ENCODE data around the gene CELF2. TPM values are rescaled to one million over a fixed set of nuclear protein-coding genes. Genes with fewer than 3 reads are reported as not detected.
A peak's percentile ranks its signal among the peaks of the same experiment; 100 is the strongest.

Gene CELF2
- total RNA-seq, 1 donor, result 201 TPM

- no peak for DNase-seq (ENCODE audit: low read depth in 2 of 3, low spot score in 2 of 3)
Observed at GRCh38 chr10:11212288-11213085, 194.8 kb downstream of the CELF2 start.

DNA sequence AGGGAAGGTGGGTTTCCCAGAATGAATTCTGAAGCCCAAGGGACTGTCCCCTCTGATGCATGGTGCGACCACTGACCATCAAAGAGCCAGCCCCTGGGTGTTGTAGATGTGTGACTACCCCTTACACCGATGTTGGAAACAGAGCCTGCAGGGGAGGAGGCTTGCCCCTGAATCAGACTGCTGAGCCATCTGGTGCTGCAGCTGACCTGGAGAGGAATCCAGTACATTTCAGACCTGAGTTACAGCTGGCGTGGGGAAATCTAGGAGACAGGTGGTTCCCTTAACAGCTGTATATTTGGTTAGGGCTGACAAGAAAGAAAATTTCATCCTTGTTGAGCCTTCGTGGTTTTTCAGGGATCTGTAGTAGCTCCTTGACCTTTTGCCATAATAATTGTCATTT is 195.5 kb downstream of the CELF2 start:
- no peak for DNase-seq (ENCODE audit: low read depth in 2 of 3, low spot score in 2 of 3)

DNA sequence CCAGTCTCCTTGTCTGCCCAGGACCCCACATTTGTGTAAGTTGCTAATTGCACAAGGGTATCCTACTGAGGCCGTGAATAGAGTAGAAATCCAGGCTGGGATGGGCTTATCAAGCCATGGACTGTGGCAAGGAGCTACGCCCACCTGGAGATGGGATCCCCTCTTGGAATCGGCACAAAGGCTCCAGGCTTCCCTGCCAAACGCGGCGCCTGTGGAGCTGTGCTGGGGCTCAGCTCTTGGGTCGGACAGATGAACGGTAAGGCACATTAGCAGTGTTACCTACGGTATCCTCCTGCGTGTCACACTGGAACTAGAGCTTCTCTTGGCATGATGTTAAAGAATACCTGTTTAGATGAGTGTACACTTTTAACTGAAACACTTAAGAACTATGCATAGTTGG is 196.7 kb downstream of the CELF2 start:
- no peak for DNase-seq (ENCODE audit: low read depth in 2 of 3, low spot score in 2 of 3)

GRCh38 chr10:11215471-11215870 is 197.8 kb downstream of the CELF2 start:
- DNase-seq (ENCODE audit: low read depth in 2 of 3, low spot score in 2 of 3), result peak in 1 of 3 donors; percentile 47

DNA sequence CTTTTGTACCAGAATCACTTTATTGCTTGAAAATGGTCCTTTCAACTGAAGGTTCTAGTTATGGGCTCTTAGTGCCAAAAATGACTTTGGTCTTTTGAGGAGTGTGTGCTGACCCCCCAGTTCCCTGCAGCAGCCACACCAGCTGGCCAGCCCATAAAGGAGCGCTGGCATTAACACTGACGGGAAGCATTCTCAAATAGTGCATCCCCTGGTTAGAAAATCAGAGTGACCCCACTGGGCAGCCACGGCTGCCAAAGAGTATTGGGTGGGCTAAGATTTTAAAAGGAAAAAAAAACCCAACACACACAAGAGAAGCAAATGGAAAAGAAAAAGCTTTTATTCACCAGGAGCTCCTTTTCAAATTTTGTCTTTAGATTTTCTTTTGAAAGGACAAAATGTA is 199.8 kb downstream of the CELF2 start:
- DNase-seq (ENCODE audit: low read depth in 2 of 3, low spot score in 2 of 3), result no peak

- DNase-seq (ENCODE audit: low read depth in 2 of 3, low spot score in 2 of 3), result no peak
Observed at GRCh38 chr10:11218395-11218794, 200.7 kb downstream of the CELF2 start.

- no peak for DNase-seq (ENCODE audit: low read depth in 2 of 3, low spot score in 2 of 3)
Observed at GRCh38 chr10:11219431-11219830, 201.8 kb downstream of the CELF2 start.

DNA sequence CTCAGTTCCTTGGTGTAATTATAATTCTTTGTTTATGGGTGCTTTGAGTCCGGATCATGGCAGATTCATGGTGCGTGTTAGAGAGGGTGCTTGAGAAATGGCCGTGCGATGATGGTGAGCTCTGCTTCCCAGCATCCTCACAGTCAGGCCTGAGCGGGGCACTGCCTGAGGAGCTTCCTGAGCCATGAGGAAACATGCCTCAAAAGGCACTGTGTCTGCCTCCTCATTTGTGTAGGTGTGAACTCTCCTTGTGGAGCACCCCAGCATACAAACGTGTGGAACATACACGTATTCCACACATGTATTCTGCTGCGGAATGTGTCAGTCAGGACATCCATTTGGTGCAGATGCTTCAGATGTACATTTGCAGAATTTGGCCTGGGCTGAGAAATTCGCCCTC is 205.4 kb downstream of the CELF2 start:
- DNase-seq (ENCODE audit: low read depth in 2 of 3, low spot score in 2 of 3), result no peak

- no peak for DNase-seq (ENCODE audit: low read depth in 2 of 3, low spot score in 2 of 3)
Observed at GRCh38 chr10:11223507-11224140, 206.0 kb downstream of the CELF2 start.

DNA sequence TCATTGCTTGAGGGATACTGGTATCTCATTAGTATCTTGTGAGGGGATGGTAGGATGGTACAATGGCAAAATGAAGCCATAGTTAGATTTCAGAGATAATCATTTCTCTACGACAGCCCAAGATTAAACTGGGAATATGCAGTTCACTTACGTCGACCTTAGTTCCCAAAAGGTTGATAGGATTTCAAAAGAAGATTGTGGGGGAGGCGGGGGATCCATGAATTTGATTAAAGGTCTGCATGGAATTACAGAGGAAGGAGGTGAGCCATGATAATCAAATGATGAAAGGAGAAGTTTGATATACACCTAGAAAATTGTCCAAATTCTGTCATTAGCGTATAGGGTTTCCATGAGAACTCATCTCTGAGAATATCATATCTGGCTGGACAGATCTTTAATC is 206.6 kb downstream of the CELF2 start:
- DNase-seq (ENCODE audit: low read depth in 2 of 3, low spot score in 2 of 3), result no peak

GRCh38 chr10:11224792-11225416 is 207.2 kb downstream of the CELF2 start:
- no peak for DNase-seq (ENCODE audit: low read depth in 2 of 3, low spot score in 2 of 3)

DNA sequence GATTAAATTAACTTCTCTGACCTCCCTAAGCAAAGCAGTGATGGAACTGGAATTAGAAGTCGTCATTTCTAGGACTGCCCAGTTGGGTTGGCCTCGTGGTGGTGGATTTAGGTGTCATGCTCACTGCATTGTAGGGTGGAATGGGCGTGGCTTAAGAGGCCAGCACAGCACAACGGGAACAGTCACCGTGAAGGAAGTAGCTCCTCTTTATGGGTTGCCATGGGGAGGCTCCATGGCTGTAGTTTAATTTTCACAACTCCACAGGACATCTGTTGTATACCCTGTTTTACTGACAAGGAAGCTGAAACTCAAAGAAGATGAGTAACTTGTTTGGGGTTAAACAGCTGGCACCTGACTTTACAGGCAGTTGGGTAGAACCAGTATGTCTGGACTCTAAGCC is 208.3 kb downstream of the CELF2 start:
- DNase-seq (ENCODE audit: low read depth in 2 of 3, low spot score in 2 of 3), result peak in 2 of 3 donors; percentile 72 to 83

GRCh38 chr10:11227103-11227502 is 209.4 kb downstream of the CELF2 start:
- peak in 2 of 3 donors; percentile 22 to 66 for DNase-seq (ENCODE audit: low read depth in 2 of 3, low spot score in 2 of 3)

DNA sequence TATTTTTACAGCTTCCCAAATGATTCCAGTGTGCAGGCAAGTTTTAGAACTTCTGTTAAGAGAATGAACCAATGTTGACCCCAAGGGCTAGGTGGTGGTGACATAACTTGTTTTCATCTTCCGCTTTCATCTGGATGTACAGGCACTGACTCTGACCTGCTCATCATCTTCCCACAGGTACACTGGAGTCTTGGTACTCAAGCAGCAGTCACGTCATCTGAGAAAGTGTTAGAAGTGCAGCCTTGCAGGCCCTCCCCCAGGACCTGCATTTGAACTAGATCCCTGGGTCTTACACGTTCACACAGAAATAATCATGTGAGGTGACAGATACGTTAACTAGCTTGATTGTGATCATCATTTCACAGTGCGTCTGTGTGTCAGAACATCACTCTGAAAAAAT is 212.2 kb downstream of the CELF2 start:
- DNase-seq (ENCODE audit: low read depth in 2 of 3, low spot score in 2 of 3), result no peak

DNA sequence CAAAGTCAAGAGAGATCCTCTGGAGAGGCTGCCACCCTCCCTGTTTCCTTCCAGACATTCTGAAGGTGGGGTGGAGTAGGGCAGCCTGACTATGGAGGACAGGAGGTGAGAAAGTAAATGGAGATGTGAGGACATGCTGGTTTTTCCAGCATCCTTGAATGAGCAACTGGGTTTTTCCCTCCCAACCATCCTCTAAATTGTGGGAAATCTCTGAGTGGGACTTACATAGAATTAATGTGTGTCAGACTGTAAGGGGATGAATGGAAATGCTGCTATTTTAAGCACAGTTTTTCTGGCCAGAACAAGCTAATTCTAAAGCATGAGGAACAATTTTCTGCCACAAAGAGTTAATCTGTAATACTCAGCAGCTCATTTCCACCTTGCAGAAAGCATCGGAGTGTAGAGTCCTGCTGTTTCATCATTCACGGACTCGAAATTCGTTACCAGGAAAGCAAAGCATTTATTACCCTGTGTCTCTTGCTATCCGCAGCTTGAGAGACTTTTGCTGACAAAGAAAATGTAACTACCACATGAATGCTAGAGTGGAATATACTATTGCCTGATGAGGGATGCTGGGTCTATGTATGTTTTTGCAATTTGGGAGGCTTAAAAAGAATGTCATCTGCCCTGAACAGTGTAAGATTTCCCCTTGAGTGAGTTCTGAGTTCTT is 213.0 kb downstream of the CELF2 start:
- no peak for DNase-seq (ENCODE audit: low read depth in 2 of 3, low spot score in 2 of 3)

DNA sequence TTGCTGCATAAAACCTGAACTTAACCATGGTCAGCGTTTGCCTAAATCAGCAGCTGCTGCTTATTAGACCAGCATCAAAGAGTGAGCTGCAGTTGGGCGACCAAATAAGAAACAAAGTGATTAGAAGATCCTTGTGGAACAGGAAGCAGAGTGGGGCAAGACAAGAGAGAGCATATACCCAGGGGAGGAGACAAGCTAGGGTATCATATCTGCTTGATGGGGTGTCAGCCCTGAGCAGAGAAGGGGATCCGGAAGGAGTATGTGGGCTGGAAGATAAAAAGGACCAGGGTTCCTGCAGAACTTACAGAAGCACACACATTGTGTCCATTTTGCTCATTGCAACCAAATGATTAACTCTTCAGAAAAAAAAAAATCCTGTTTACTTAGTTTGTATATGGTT is 213.6 kb downstream of the CELF2 start:
- no peak for DNase-seq (ENCODE audit: low read depth in 2 of 3, low spot score in 2 of 3)

DNA sequence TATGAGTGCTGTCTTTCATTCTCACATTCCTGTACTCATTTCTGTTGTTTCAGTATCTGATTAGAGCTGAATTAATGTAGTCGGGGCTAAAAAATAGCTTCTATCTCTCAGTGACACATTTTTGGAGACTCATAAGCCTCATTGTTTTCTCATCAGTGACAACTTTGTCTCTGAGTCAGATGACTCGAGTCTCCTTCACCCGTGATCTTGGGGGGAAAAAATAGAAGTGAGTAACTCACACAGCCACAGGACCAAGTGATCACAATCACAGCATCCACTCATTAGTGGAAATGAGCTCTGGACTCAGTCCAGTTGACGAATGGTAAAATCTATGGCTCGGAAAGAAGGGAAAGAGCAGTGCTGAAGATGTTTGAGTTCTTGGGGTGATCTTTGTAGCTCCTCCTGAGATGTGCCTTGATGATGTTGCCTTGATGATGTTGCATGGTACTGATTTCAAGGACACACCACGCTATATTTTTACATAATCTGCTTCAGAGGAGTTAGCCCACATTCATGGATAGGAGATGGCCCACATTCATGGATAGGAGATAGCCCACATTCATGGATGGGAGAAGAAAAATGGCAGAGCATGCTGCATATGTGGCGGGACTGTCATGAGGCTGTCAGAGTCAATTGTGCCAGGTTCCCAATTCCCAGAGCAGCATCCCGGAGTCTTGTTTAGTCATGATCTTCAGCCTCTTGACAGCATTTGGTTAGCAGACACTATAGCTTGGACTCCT is 214.7 kb downstream of the CELF2 start:
- no peak for DNase-seq (ENCODE audit: low read depth in 2 of 3, low spot score in 2 of 3)

DNA sequence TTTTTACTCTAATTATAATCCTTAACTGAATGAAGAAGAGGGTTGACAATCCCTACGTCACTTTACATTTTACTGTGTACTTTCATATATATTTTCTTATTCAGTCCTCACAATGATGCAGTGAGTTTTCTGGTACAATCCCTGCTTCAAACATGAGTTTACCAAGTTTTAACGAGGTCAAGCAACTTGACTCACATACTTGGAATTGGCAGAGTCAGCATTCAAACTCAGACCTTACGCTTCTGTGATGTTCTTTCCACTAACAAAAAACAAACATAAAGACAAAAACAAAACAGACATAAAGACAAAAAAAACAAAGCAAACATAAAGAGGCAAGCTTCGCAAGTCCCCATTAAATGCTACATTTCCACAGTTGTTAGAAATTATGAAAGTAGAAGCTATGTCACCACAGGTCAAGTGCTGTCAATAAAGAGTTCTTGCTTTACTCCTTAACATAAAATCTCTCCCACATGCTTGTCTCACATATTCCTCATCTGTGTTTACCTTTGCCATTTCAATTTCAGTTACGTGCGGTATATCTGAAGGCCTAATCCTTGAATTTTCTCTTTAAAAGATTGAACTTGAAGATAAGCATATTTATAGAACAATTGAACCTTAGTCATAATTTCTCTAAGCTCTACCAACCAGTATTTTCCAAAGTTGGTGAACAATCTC is 217.3 kb downstream of the CELF2 start:
- DNase-seq (ENCODE audit: low read depth in 2 of 3, low spot score in 2 of 3), result no peak

GRCh38 chr10:11235771-11236170 is 218.1 kb downstream of the CELF2 start:
- DNase-seq (ENCODE audit: low read depth in 2 of 3, low spot score in 2 of 3), result no peak

DNA sequence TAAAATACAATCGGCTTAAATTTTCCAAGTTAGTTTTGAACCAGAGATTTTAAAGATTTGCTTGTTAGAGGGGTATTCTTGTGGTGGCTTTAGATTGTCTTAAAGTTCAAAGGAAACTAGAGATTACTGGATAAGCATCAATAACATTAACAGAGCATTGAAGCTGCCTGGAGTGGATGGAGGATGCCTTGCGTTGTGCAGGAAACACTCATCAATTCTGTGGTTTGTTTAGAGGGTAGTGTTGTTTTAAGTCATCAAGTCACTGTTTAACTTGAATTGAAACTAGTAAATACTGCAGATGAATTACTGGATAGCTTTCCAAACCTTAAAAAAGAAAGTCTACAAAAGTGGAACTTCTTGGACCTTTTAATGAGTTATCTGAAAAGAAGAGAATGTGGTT is 218.6 kb downstream of the CELF2 start:
- DNase-seq (ENCODE audit: low read depth in 2 of 3, low spot score in 2 of 3), result no peak

Measured in hematopoietic multipotent progenitor cell (in vitro differentiated cells).